GM23338 (cell line): ENCODE measurements around the gene JARID2. TPM values are rescaled to one million over a fixed set of nuclear protein-coding genes. Genes with fewer than 3 reads are reported as not detected.

Source experiments
- ATAC-seq: fragments of 200-7000 bp; cut with Tn5 transposase; 3 replicates; pipeline ENCODE4 v1.9.1; 2020
- DNase-seq: peaks from one replicate; pipeline ENCODE4 v3.0.0-alpha.2; 2015; ENCODE audit warnings: low spot score
- H2AFZ ChIP-seq: fragments of 200-600 bp; sonication (generic); 2 replicates; pipeline ENCODE4 v1.8.0; 2016; ENCODE audit warnings: antibody characterized with exemption, mild to moderate bottlenecking, moderate library complexity
- H3F3A ChIP-seq: fragments of 200-600 bp; sonication (generic); replicated peaks from 2 replicates; pipeline ENCODE4 v1.8.0; 2017; ENCODE audit warnings: antibody characterized with exemption, mixed run types, low read depth
- H3K27ac ChIP-seq: fragments of 200-600 bp; sonication (generic); 2 replicates; pipeline ENCODE4 v1.6.1; 2016; ENCODE audit warnings: low read depth
- H3K27me3 ChIP-seq: fragments of 200-600 bp; sonication (generic); 2 replicates; pipeline ENCODE4 v1.8.0; 2016; ENCODE audit warnings: mild to moderate bottlenecking, mixed run types, moderate library complexity; ENCODE audit not compliant: insufficient read depth
- H3K36me3 ChIP-seq: fragments of 200-600 bp; sonication (generic); 2 replicates; pipeline ENCODE4 v1.8.0; 2016; ENCODE audit warnings: mild to moderate bottlenecking; ENCODE audit not compliant: insufficient read depth
- H3K4me1 ChIP-seq: fragments of 200-600 bp; sonication (generic); 2 replicates; pipeline ENCODE4 v1.8.0; 2016; ENCODE audit warnings: mild to moderate bottlenecking, moderate library complexity; ENCODE audit not compliant: insufficient read depth
- H3K4me2 ChIP-seq: fragments of 200-600 bp; sonication (generic); 2 replicates; pipeline ENCODE4 v1.7.1; 2017; ENCODE audit warnings: mixed run types
- H3K4me3 ChIP-seq: fragments of 200-600 bp; sonication (generic); 2 replicates; pipeline ENCODE4 v1.6.1; 2016; ENCODE audit warnings: mixed run types
- H3K79me2 ChIP-seq: fragments of 200-600 bp; sonication (generic); replicated peaks from 2 replicates; pipeline ENCODE4 v1.8.0; 2017; ENCODE audit warnings: mild to moderate bottlenecking; ENCODE audit not compliant: insufficient read depth
- H3K9me2 ChIP-seq: fragments of 200-600 bp; sonication (generic); 2 replicates; pipeline ENCODE4 v1.8.0; 2017; ENCODE audit not compliant: insufficient read depth
- H4K20me1 ChIP-seq: fragments of 200-600 bp; sonication (generic); replicated peaks from 2 replicates; pipeline ENCODE4 v1.8.0; 2017; ENCODE audit warnings: mild to moderate bottlenecking; ENCODE audit not compliant: insufficient read depth
- H3K27ac Mint-ChIP-seq: 2 replicates; pipeline ENCODE4 v1.8.0; 2020; ENCODE audit warnings: inconsistent platforms, mild to moderate bottlenecking, moderate library complexity, mixed read lengths
- H3K27me3 Mint-ChIP-seq: 3 replicates; pipeline ENCODE4 v1.8.0; 2022; ENCODE audit warnings: low read depth, mild to moderate bottlenecking, moderate library complexity, mixed read lengths, inconsistent platforms; ENCODE audit not compliant: insufficient read depth, poor library complexity
- H3K36me3 Mint-ChIP-seq: 3 replicates; pipeline ENCODE4 v1.8.0; 2021; ENCODE audit warnings: low read depth, mild to moderate bottlenecking, inconsistent platforms, moderate library complexity, mixed read lengths
- H3K4me1 Mint-ChIP-seq: 3 replicates; pipeline ENCODE4 v1.8.0; 2020; ENCODE audit warnings: mild to moderate bottlenecking, inconsistent platforms, mixed read lengths
- H3K4me3 Mint-ChIP-seq: 3 replicates; pipeline ENCODE4 v1.8.0; 2021; ENCODE audit warnings: moderate library complexity, mild to moderate bottlenecking, inconsistent platforms, mixed read lengths
- H3K9me3 Mint-ChIP-seq: 3 replicates; pipeline ENCODE4 v1.8.0; 2020; ENCODE audit warnings: moderate library complexity, mild to moderate bottlenecking, inconsistent platforms, mixed read lengths
- CREB1 ChIP-seq: fragments of 250-450 bp; sonication (Bioruptor Pico); IDR thresholded peaks from 2 replicates; pipeline ENCODE4 v1.5.0; 2020; ENCODE audit warnings: low read depth, mild to moderate bottlenecking, moderate library complexity
- EZH2 ChIP-seq: fragments of 200-600 bp; sonication (generic); IDR thresholded peaks from one replicate; pipeline ENCODE4 v1.8.0; 2017; ENCODE audit warnings: antibody characterized with exemption, mild to moderate bottlenecking, low read depth; ENCODE audit not compliant: unreplicated experiment
- EZH2phosphoT487 ChIP-seq: fragments of 200-600 bp; sonication (generic); IDR thresholded peaks from one replicate; pipeline ENCODE4 v1.8.1; 2018; ENCODE audit warnings: antibody characterized with exemption; ENCODE audit not compliant: unreplicated experiment
- JUNB ChIP-seq: IDR thresholded peaks from one replicate; pipeline ENCODE4 v1.6.1; 2016; ENCODE audit warnings: antibody characterized with exemption; ENCODE audit not compliant: unreplicated experiment
- NANOG ChIP-seq: IDR thresholded peaks from 2 replicates; pipeline ENCODE4 v1.6.1; 2016; ENCODE audit warnings: antibody characterized with exemption, borderline replicate concordance
- POLR2AphosphoS5 ChIP-seq: IDR thresholded peaks from 2 replicates; pipeline ENCODE4 v1.6.1; 2016; ENCODE audit warnings: antibody characterized with exemption, low read depth
- STAT1 ChIP-seq: IDR thresholded peaks from one replicate; pipeline ENCODE4 v1.6.1; 2016; ENCODE audit warnings: antibody characterized with exemption; ENCODE audit not compliant: unreplicated experiment
- ZNF114 ChIP-seq: fragments of 250-450 bp; sonication (Bioruptor Pico); IDR thresholded peaks from 2 replicates; pipeline ENCODE4 v1.5.0; 2020; ENCODE audit warnings: mild to moderate bottlenecking, moderate library complexity
- ZNF331 ChIP-seq: fragments of 250-450 bp; sonication (Bioruptor Pico); IDR thresholded peaks from 2 replicates; pipeline ENCODE4 v1.5.0; 2020; ENCODE audit warnings: low read depth, mild to moderate bottlenecking, moderate library complexity
- polyA plus RNA-seq: library from polyadenylated mRNA; unstranded; fragments of >200 nt; fragmentation: Nextera tagmentation; extraction: Ambion mirVana; gene quantifications from 2 replicates; pipeline ENCODE4 v1.2.1, GENCODE V29; 2016
- total RNA-seq: library from RNA; depleted of rRNA; stranded (reverse); fragments of >200 nt; shearing (Covaris generic); gene quantifications from 2 replicates; pipeline ENCODE4 v1.2.3, GENCODE V29; 2014
- TF ChIP-seq, protein P1 (sequence below): fragments of 250-450 bp; sonication (Bioruptor Pico); IDR thresholded peaks from 2 replicates; pipeline ENCODE4 v1.5.0; 2020; ENCODE audit warnings: mild to moderate bottlenecking, moderate library complexity
- TF ChIP-seq, protein P2 (sequence below), 2 experiments: fragments of 200-600 bp in 1 of 2; sonication (generic) in 1 of 2; conservative IDR thresholded peaks; 2 replicates each; pipeline versions ENCODE4 v1.5.1 to v1.6.1; 2016 to 2017; ENCODE audit warnings: antibody characterized with exemption in 2 of 2, low read depth in 2 of 2, mild to moderate bottlenecking in 2 of 2, moderate library complexity in 1 of 2
- TF ChIP-seq, protein P3 (sequence below): IDR thresholded peaks from one replicate; pipeline ENCODE4 v1.6.1; 2018; ENCODE audit warnings: antibody characterized with exemption; ENCODE audit not compliant: unreplicated experiment
- TF ChIP-seq, protein P4 (sequence below): IDR thresholded peaks from 2 replicates; pipeline ENCODE4 v1.6.1; 2016; ENCODE audit warnings: antibody characterized with exemption

Gene JARID2
- total and polyA plus RNA-seq, 2 experiments from 2014 or later, result 92.8 to 196 TPM

DNA sequence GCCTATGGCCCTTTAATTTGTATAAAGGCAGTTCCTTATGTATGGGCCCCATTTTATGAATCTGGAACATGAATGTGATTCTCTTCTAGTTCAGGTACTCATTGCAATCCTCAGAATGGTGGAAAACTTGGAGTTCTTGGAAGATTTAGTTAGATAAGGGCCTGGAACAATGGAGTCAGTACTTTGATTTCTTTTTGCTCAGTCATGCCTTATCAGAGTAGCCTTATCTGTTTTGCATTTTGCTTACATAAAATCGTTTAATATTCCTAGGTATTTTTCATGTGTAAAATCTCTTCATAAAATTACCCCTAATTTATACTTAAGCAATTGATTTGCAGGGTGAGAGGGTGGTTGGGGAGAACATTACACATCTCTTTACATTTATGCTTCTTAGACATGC, 160.6 kb downstream of the JARID2 start:
- H3K27ac Mint-ChIP-seq, result peak overlapping the region; percentile 79; the same call in 1 of the 2 replicates
- Histone ChIP-seq H3K9me2 (no peaks in the 10 kb centered on the region), H3K36me3 (peaks cover 9% of the 10 kb centered on the region), H3K27me3 (no peaks in the 10 kb centered on the region), H2AFZ (no peak overlapping the region), H3K27ac (no peak overlapping the region), H3K4me2 (peak overlapping the region; percentile 18; the same call in 1 of the 2 replicates), H3K4me1 (peaks cover 99% of the 10 kb centered on the region), H3K79me2 (peaks cover 100% of the 10 kb centered on the region), H4K20me1 (peaks cover 100% of the 10 kb centered on the region), H3F3A (peaks cover 2% of the 10 kb centered on the region; the same call in 1 of the 2 replicates), H3K4me3 (no peak overlapping the region)
- no peak for DNase-seq
- no peaks in the 10 kb centered on the region; the same call in 2 of the 3 replicates for H3K9me3 Mint-ChIP-seq
- H3K27me3 Mint-ChIP-seq, result peaks cover 16% of the 10 kb centered on the region
- H3K4me1 Mint-ChIP-seq, result peaks cover 96% of the 10 kb centered on the region
- TF ChIP-seq JUNB, result no peak
- no peak for TF ChIP-seq CREB1 (CRISPR knock-in tag)
- TF ChIP-seq ZNF331 (CRISPR knock-in tag), result no peak
- TF ChIP-seq, protein P1, sequence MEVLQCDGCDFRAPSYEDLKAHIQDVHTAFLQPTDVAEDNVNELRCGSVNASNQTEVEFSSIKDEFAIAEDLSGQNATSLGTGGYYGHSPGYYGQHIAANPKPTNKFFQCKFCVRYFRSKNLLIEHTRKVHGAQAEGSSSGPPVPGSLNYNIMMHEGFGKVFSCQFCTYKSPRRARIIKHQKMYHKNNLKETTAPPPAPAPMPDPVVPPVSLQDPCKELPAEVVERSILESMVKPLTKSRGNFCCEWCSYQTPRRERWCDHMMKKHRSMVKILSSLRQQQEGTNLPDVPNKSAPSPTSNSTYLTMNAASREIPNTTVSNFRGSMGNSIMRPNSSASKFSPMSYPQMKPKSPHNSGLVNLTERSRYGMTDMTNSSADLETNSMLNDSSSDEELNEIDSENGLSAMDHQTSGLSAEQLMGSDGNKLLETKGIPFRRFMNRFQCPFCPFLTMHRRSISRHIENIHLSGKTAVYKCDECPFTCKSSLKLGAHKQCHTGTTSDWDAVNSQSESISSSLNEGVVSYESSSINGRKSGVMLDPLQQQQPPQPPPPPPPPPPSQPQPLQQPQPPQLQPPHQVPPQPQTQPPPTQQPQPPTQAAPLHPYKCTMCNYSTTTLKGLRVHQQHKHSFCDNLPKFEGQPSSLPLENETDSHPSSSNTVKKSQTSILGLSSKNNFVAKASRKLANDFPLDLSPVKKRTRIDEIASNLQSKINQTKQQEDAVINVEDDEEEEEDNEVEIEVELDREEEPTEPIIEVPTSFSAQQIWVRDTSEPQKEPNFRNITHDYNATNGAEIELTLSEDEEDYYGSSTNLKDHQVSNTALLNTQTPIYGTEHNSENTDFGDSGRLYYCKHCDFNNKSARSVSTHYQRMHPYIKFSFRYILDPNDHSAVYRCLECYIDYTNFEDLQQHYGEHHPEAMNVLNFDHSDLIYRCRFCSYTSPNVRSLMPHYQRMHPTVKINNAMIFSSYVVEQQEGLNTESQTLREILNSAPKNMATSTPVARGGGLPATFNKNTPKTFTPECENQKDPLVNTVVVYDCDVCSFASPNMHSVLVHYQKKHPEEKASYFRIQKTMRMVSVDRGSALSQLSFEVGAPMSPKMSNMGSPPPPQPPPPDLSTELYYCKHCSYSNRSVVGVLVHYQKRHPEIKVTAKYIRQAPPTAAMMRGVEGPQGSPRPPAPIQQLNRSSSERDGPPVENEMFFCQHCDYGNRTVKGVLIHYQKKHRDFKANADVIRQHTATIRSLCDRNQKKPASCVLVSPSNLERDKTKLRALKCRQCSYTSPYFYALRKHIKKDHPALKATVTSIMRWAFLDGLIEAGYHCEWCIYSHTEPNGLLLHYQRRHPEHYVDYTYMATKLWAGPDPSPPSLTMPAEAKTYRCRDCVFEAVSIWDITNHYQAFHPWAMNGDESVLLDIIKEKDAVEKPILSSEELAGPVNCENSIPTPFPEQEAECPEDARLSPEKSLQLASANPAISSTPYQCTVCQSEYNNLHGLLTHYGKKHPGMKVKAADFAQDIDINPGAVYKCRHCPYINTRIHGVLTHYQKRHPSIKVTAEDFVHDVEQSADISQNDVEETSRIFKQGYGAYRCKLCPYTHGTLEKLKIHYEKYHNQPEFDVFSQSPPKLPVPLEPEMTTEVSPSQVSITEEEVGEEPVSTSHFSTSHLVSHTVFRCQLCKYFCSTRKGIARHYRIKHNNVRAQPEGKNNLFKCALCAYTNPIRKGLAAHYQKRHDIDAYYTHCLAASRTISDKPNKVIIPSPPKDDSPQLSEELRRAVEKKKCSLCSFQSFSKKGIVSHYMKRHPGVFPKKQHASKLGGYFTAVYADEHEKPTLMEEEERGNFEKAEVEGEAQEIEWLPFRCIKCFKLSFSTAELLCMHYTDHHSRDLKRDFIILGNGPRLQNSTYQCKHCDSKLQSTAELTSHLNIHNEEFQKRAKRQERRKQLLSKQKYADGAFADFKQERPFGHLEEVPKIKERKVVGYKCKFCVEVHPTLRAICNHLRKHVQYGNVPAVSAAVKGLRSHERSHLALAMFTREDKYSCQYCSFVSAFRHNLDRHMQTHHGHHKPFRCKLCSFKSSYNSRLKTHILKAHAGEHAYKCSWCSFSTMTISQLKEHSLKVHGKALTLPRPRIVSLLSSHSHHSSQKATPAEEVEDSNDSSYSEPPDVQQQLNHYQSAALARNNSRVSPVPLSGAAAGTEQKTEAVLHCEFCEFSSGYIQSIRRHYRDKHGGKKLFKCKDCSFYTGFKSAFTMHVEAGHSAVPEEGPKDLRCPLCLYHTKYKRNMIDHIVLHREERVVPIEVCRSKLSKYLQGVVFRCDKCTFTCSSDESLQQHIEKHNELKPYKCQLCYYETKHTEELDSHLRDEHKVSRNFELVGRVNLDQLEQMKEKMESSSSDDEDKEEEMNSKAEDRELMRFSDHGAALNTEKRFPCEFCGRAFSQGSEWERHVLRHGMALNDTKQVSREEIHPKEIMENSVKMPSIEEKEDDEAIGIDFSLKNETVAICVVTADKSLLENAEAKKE (CRISPR knock-in tag), result no peak
- no peak for TF ChIP-seq NANOG
- no peak for TF ChIP-seq ZNF114 (CRISPR knock-in tag)
- TF ChIP-seq, protein P2, sequence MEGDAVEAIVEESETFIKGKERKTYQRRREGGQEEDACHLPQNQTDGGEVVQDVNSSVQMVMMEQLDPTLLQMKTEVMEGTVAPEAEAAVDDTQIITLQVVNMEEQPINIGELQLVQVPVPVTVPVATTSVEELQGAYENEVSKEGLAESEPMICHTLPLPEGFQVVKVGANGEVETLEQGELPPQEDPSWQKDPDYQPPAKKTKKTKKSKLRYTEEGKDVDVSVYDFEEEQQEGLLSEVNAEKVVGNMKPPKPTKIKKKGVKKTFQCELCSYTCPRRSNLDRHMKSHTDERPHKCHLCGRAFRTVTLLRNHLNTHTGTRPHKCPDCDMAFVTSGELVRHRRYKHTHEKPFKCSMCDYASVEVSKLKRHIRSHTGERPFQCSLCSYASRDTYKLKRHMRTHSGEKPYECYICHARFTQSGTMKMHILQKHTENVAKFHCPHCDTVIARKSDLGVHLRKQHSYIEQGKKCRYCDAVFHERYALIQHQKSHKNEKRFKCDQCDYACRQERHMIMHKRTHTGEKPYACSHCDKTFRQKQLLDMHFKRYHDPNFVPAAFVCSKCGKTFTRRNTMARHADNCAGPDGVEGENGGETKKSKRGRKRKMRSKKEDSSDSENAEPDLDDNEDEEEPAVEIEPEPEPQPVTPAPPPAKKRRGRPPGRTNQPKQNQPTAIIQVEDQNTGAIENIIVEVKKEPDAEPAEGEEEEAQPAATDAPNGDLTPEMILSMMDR (conservative IDR thresholded peaks at IDR 0.05; ENCODE audit: low read depth in 2 of 2), result no peak
- TF ChIP-seq STAT1, result no peak
- TF ChIP-seq EZH2phosphoT487, result no peak
- TF ChIP-seq, protein P3, sequence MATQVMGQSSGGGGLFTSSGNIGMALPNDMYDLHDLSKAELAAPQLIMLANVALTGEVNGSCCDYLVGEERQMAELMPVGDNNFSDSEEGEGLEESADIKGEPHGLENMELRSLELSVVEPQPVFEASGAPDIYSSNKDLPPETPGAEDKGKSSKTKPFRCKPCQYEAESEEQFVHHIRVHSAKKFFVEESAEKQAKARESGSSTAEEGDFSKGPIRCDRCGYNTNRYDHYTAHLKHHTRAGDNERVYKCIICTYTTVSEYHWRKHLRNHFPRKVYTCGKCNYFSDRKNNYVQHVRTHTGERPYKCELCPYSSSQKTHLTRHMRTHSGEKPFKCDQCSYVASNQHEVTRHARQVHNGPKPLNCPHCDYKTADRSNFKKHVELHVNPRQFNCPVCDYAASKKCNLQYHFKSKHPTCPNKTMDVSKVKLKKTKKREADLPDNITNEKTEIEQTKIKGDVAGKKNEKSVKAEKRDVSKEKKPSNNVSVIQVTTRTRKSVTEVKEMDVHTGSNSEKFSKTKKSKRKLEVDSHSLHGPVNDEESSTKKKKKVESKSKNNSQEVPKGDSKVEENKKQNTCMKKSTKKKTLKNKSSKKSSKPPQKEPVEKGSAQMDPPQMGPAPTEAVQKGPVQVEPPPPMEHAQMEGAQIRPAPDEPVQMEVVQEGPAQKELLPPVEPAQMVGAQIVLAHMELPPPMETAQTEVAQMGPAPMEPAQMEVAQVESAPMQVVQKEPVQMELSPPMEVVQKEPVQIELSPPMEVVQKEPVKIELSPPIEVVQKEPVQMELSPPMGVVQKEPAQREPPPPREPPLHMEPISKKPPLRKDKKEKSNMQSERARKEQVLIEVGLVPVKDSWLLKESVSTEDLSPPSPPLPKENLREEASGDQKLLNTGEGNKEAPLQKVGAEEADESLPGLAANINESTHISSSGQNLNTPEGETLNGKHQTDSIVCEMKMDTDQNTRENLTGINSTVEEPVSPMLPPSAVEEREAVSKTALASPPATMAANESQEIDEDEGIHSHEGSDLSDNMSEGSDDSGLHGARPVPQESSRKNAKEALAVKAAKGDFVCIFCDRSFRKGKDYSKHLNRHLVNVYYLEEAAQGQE, result no peak
- TF ChIP-seq, protein P4, sequence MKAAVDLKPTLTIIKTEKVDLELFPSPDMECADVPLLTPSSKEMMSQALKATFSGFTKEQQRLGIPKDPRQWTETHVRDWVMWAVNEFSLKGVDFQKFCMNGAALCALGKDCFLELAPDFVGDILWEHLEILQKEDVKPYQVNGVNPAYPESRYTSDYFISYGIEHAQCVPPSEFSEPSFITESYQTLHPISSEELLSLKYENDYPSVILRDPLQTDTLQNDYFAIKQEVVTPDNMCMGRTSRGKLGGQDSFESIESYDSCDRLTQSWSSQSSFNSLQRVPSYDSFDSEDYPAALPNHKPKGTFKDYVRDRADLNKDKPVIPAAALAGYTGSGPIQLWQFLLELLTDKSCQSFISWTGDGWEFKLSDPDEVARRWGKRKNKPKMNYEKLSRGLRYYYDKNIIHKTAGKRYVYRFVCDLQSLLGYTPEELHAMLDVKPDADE, result no peak
- TF ChIP-seq POLR2AphosphoS5, result no peak
- TF ChIP-seq EZH2, result no peak
- peaks cover 15% of the 10 kb centered on the region for H3K36me3 Mint-ChIP-seq
- ATAC-seq, result no peak
- H3K4me3 Mint-ChIP-seq, result no peak overlapping the region
